IMR-90 (cell line): ENCODE measurements around the gene MACF1. TPM values are rescaled to one million over a fixed set of nuclear protein-coding genes. Genes with fewer than 3 reads are reported as not detected.
A peak's percentile ranks its signal among the peaks of the same experiment; 100 is the strongest.

Experiments used
- ATAC-seq: fragments of 200-7000 bp; cut with Tn5 transposase; 2 replicates; pipeline ENCODE4 v1.9.1; 2020; ENCODE audit warnings: low read depth, mild to moderate bottlenecking, moderate library complexity
- BruUV-seq: library from RNA; stranded (reverse); fragments of 400-500 nt; replicated peaks from 2 replicates; lab custom pipeline; 2021; lab: Mats Ljungman, UMichigan
- CTCF ChIA-PET: fragments of 300-600 bp; formaldehyde crosslinking; extraction: SDS; loops from one replicate; lab custom pipeline; 2021; ENCODE audit warnings: antibody characterized with exemption; lab: Yijun Ruan, JAX
- POLR2A ChIA-PET: fragments of 300-600 bp; sonication (Branson Sonifier 250); formaldehyde crosslinking; loops from one replicate; lab custom pipeline; 2022; ENCODE audit warnings: antibody characterized with exemption; ENCODE audit not compliant: unreplicated experiment; lab: Charles Lee
- DNase-seq: peaks from one replicate; pipeline ENCODE4 v3.0.0; 2013
- H2AFZ ChIP-seq: replicated peaks from 2 replicates; pipeline ENCODE3; 2013; ENCODE audit warnings: low read length, mild to moderate bottlenecking; ENCODE audit not compliant: poor library complexity
- H2AK5ac ChIP-seq: 2 replicates; pipeline ENCODE4 v1.6.1; 2013; ENCODE audit warnings: low read depth, low read length, inconsistent platforms
- H2AK9ac ChIP-seq: replicated peaks from 2 replicates; pipeline ENCODE3; 2013; ENCODE audit warnings: mild to moderate bottlenecking, low read depth, low read length, moderate library complexity; ENCODE audit not compliant: poor library complexity
- H2BK120ac ChIP-seq: 2 replicates; pipeline ENCODE4 v1.6.1; 2013; ENCODE audit warnings: low read depth, low read length, inconsistent platforms
- H2BK15ac ChIP-seq: 3 replicates; pipeline ENCODE4 v1.6.1; 2013; ENCODE audit warnings: low read depth, low read length, inconsistent platforms
- H2BK20ac ChIP-seq: 2 replicates; pipeline ENCODE4 v1.6.1; 2013; ENCODE audit warnings: low read depth, mild to moderate bottlenecking, inconsistent platforms, low read length, moderate library complexity
- H2BK5ac ChIP-seq: 2 replicates; pipeline ENCODE4 v1.6.1; 2013; ENCODE audit warnings: mild to moderate bottlenecking, low read depth, low read length, inconsistent platforms; ENCODE audit not compliant: poor library complexity, severe bottlenecking
- H3K14ac ChIP-seq: replicated peaks from 2 replicates; pipeline ENCODE4 v1.6.1; 2013; ENCODE audit warnings: low read depth, low read length, inconsistent platforms
- H3K18ac ChIP-seq: 2 replicates; pipeline ENCODE4 v1.6.1; 2013; ENCODE audit warnings: low read depth, low read length, control low read depth
- H3K23ac ChIP-seq: 2 replicates; pipeline ENCODE4 v1.6.1; 2013; ENCODE audit warnings: low read depth, low read length, inconsistent platforms
- H3K27ac ChIP-seq: 2 replicates; pipeline ENCODE4 v1.5.1; 2013; ENCODE audit warnings: mild to moderate bottlenecking, control low read depth, low read length; ENCODE audit not compliant: insufficient read depth
- H3K27me3 ChIP-seq: 2 replicates; pipeline ENCODE4 v1.6.1; 2013; ENCODE audit warnings: low read length; ENCODE audit not compliant: control insufficient read depth, insufficient read depth
- H3K36me3 ChIP-seq: 2 replicates; pipeline ENCODE4 v1.6.1; 2013; ENCODE audit warnings: low read length, mixed read lengths; ENCODE audit not compliant: control insufficient read depth, insufficient read depth
- H3K4ac ChIP-seq: 2 replicates; pipeline ENCODE4 v1.6.1; 2013; ENCODE audit warnings: low read depth, low read length, inconsistent platforms
- H3K4me1 ChIP-seq: 2 replicates; pipeline ENCODE4 v1.6.1; 2013; ENCODE audit warnings: low read length, mixed read lengths; ENCODE audit not compliant: control insufficient read depth, insufficient read depth
- H3K4me2 ChIP-seq: 2 replicates; pipeline ENCODE4 v1.6.1; 2013; ENCODE audit warnings: low read depth, mild to moderate bottlenecking, control low read depth, low read length, moderate library complexity
- H3K4me3 ChIP-seq: 2 replicates; pipeline ENCODE4 v1.5.1; 2013; ENCODE audit warnings: low read depth, mild to moderate bottlenecking, control low read depth, low read length, moderate library complexity; ENCODE audit not compliant: insufficient read depth
- H3K56ac ChIP-seq: 2 replicates; pipeline ENCODE4 v1.6.1; 2013; ENCODE audit warnings: low read length, inconsistent platforms; ENCODE audit not compliant: insufficient read depth; ENCODE audit errors: extremely low read depth
- H3K79me1 ChIP-seq, 2 experiments: 2 replicates each; pipeline ENCODE4 v1.6.1; 2013; ENCODE audit warnings: low read length in 2 of 2, inconsistent platforms in 1 of 2, low read depth in 1 of 2
- H3K9ac ChIP-seq: 2 replicates; pipeline ENCODE4 v1.6.1; 2013; ENCODE audit warnings: low read depth, low read length, control low read depth
- H3K9me1 ChIP-seq: 2 replicates; pipeline ENCODE4 v1.6.1; 2013; ENCODE audit warnings: low read length, inconsistent platforms; ENCODE audit not compliant: insufficient read depth
- H3K9me3 ChIP-seq: 2 replicates; pipeline ENCODE4 v1.6.1; 2013; ENCODE audit warnings: low read length; ENCODE audit not compliant: control insufficient read depth, insufficient read depth
- H4K20me1 ChIP-seq: 2 replicates; pipeline ENCODE4 v1.6.1; 2013; ENCODE audit warnings: low read length, inconsistent platforms; ENCODE audit not compliant: insufficient read depth
- H4K5ac ChIP-seq: 2 replicates; pipeline ENCODE4 v1.6.1; 2013; ENCODE audit warnings: mild to moderate bottlenecking, low read depth, low read length, control low read depth
- H4K8ac ChIP-seq, 2 experiments: 2 replicates each; pipeline ENCODE4 v1.6.1; 2013; ENCODE audit warnings: low read depth in 2 of 2, low read length in 2 of 2, control low read depth in 1 of 2, inconsistent platforms in 1 of 2
- H4K91ac ChIP-seq: 2 replicates; pipeline ENCODE4 v1.6.1; 2013; ENCODE audit warnings: low read depth, low read length, inconsistent platforms; ENCODE audit not compliant: insufficient read depth
- CHD1 ChIP-seq: IDR thresholded peaks from 2 replicates; pipeline ENCODE4 v1.6.1; 2012; ENCODE audit warnings: low read depth, low read length, improper control_type of control experiment
- NFE2L2 ChIP-seq: fragments of 150-350 bp; IDR thresholded peaks from 2 replicates; pipeline ENCODE4 v1.6.1; 2016; ENCODE audit warnings: low read depth, mild to moderate bottlenecking, low read length
- POLR2A ChIP-seq: IDR thresholded peaks from 2 replicates; pipeline ENCODE4 v1.6.1; 2012; ENCODE audit warnings: mild to moderate bottlenecking, low read depth, low read length
- SMC3 ChIP-seq: fragments of 150-350 bp; IDR thresholded peaks from 2 replicates; pipeline ENCODE4 v1.6.1; 2016; ENCODE audit warnings: low read depth, mild to moderate bottlenecking, antibody characterized with exemption, low read length, moderate library complexity
- WGBS, 2 experiments: methylation state at CpG; one replicate each; pipeline versions ENCODE4 v1.1.5 to v1.1.7; 2013; ENCODE audit warnings: missing lambda C conversion rate in 2 of 2; ENCODE audit not compliant: insufficient read length in 1 of 2; ENCODE audit errors: extremely low coverage in 2 of 2; 5-methylcytosine and 5-hydroxymethylcytosine counted together
- dilution Hi-C: fragments of 300-500 bp; cut with HindIII; formaldehyde crosslinking; loops from one replicate; pipeline ENCODE4 v1.14.3; 2018; ENCODE audit warnings: low sequenced_read_pairs; ENCODE audit not compliant: unreplicated experiment
- in situ Hi-C: fragments of 300-500 bp; cut with MboI; formaldehyde crosslinking; loops from 3 replicates; pipeline ENCODE4 v1.14.3; 2019; ENCODE audit warnings: low sequenced_read_pairs, inconsistent platforms, mixed read lengths
- intact Hi-C: fragments of 100-400 bp; cut with micrococcal nuclease; formaldehyde crosslinking; loops from 2 replicates; pipeline ENCODE4 v1.10.0; 2022
- polyA plus RNA-seq, 3 experiments: library from polyadenylated mRNA; depleted of rRNA; stranded (reverse); fragments of >200 nt; gene quantifications; 2 replicates each; pipeline ENCODE4 v1.2.3, GENCODE V29; 2012; ENCODE audit warnings: low replicate concordance in 1 of 3
- total RNA-seq: library from RNA; depleted of rRNA; stranded (reverse); fragments of >200 nt; gene quantifications from 2 replicates; pipeline ENCODE4 v1.2.3, GENCODE V29; 2012
- TF ChIP-seq, protein P1 (sequence below): fragments of 150-350 bp; IDR thresholded peaks from 2 replicates; pipeline ENCODE4 v1.6.1; 2017; ENCODE audit warnings: mild to moderate bottlenecking, antibody characterized with exemption, low read length, low read depth

Gene MACF1
- total and polyA plus RNA-seq, 2 of the 4 experiments (the other 2 are of a cell fraction), result 67.6 to 369 TPM

DNA sequence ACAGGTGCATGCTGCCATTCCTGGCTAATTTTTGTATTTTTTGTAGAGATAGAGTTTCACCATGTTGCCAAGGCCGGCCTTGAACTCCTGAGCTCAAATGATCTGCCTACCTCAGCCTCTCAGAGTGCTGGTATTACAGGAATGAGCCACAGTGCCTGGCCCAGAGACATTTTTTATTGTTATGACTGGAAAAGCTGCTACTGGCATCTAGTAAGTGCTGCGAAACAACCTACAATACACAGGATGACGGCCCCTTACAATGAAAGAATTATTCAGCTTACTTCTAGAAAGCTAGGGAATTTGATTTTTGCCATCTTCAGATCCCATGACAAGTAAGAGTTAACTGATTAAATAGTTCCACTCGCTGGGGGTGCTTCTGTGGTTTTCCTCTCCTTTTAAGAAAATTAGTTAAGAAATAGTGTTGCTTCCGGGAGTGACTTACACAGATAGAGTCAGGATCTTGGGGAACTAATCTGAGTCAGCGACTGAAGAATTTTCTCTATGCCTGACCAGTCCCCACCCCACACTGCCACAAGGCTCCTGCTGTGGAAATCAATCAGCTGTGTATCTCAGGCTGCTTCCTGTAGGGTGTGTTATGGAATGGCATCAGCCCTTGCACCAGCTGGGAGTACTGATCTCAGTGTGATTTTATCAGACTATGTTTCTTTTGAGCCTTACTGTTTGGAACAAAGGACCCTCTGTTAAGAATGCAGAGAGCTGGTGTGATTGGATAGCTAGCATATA, 194.0 kb downstream of the MACF1 start (continued):
- TF ChIP-seq, protein P1, sequence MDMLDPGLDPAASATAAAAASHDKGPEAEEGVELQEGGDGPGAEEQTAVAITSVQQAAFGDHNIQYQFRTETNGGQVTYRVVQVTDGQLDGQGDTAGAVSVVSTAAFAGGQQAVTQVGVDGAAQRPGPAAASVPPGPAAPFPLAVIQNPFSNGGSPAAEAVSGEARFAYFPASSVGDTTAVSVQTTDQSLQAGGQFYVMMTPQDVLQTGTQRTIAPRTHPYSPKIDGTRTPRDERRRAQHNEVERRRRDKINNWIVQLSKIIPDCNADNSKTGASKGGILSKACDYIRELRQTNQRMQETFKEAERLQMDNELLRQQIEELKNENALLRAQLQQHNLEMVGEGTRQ, result no peak

DNA sequence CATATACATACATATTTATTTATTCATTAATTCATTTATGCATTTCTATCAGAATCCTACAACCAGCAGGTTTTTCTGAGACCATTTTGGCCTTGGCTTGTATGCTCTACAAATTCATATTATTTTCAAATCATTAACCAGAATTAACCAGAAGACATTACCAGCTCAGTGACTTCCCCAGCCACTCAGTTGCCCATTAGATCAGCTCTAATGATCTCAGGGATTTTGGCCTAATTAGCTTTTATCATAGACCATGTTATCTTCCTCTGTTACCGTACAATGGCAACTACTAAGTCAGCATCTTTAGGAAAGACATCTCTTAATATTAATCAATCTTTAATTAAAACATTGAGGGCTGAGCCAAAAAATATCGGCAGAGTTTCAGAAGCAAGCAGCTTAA, 196.6 kb downstream of the MACF1 start:
- no peaks in the 10 kb centered on the region for H3K27me3 ChIP-seq

More for the DNA sequence above, 196.6 kb downstream of the MACF1 start:
- Histone ChIP-seq H3K79me1 (peaks cover 19 to 68% of the 10 kb centered on the region in 2 experiments), H3K23ac (no peak overlapping the region), H2AK5ac (no peak overlapping the region), H2BK20ac (0 out of 2 replicates have a peak overlapping the region, but pooled peaks have one; percentile 30), H3K9me3 (no peaks in the 10 kb centered on the region), H3K4ac (no peak overlapping the region), H3K4me3 (no peak overlapping the region), H2AFZ (no peak overlapping the region), H4K8ac (no peak overlapping the region; a peak in 1 of 4 replicates), H3K9me1 (peaks cover 7% of the 10 kb centered on the region; the same call in 1 of the 2 replicates), H3K4me2 (no peak overlapping the region), H2AK9ac (no peak overlapping the region), H2BK15ac (no peak overlapping the region), H4K20me1 (no peaks in the 10 kb centered on the region), H3K18ac (no peak overlapping the region; the same call in 1 of the 2 replicates), H2BK120ac (0 out of 2 replicates have a peak overlapping the region, but pooled peaks have one; percentile 18), H3K4me1 (peaks cover 11% of the 10 kb centered on the region), H3K9ac (no peak overlapping the region), H3K56ac (no peak overlapping the region), H4K91ac (no peak overlapping the region), H4K5ac (no peak overlapping the region), H3K36me3 (no peaks in the 10 kb centered on the region; the same call in 1 of the 2 replicates), H3K14ac (no peak overlapping the region), H3K27ac (no peak overlapping the region), H2BK5ac (peak overlapping the region; percentile 35)
- no peak for ATAC-seq
- BruUV-seq, result no TSS peak
- in situ Hi-C loops (no loop called here), intact Hi-C loops (no loop called here), dilution Hi-C loops (no loop called here)
- CTCF ChIA-PET, result interaction anchor here (1.1 to 1.7 kb wide), 3 partner anchors 9 to 10 kb away, joined by 3 to 6 read pairs (median 4); no protein-coding TSS in a partner anchor
- no CpG with 5 or more reads among the region's 2 CpGs for WGBS, 2 experiments
- no peak for DNase-seq
- POLR2A ChIA-PET, result interaction anchor here (0.6 kb wide), 1 partner anchor 15 kb away, joined by 5 read pairs; no protein-coding TSS in a partner anchor
- no peak for TF ChIP-seq POLR2A
- no peak for TF ChIP-seq NFE2L2
- TF ChIP-seq SMC3, result no peak
- no peak for TF ChIP-seq CHD1
